ENCODE results near the gene PTPRK.

Gene PTPRK

GRCh38 chr6:128172081-128172480, 348.3 kb downstream of the PTPRK start:
- DNase-seq, result no peak

GRCh38 chr6:128171182-128171581, 349.2 kb downstream of the PTPRK start:
- no peak for DNase-seq

- DNase-seq, result no peak
Observed at GRCh38 chr6:128168244-128168643, 352.2 kb downstream of the PTPRK start.

GRCh38 chr6:128167552-128167951, 352.8 kb downstream of the PTPRK start:
- no peak for DNase-seq

GRCh38 chr6:128164254-128164653, 356.1 kb downstream of the PTPRK start:
- DNase-seq, result no peak

- DNase-seq, result no peak
Observed at GRCh38 chr6:128162423-128162822, 358.0 kb downstream of the PTPRK start.

GRCh38 chr6:128161839-128162238, 358.6 kb downstream of the PTPRK start:
- DNase-seq, result no peak

GRCh38 chr6:128161263-128161662, 359.1 kb downstream of the PTPRK start:
- no peak for DNase-seq

GRCh38 chr6:128158496-128158895, 361.9 kb downstream of the PTPRK start:
- no peak for DNase-seq

GRCh38 chr6:128156321-128157111, 363.9 kb downstream of the PTPRK start:
- DNase-seq, result no peak

- DNase-seq, result no peak
Observed at GRCh38 chr6:128155826-128156225, 364.6 kb downstream of the PTPRK start.

GRCh38 chr6:128152551-128152950, 367.8 kb downstream of the PTPRK start:
- no peak for DNase-seq

- DNase-seq, result no peak
Observed at GRCh38 chr6:128150376-128150775, 370.0 kb downstream of the PTPRK start.

GRCh38 chr6:128149796-128150195, 370.6 kb downstream of the PTPRK start:
- DNase-seq, result no peak

GRCh38 chr6:128144320-128144719, 376.1 kb downstream of the PTPRK start:
- no peak for DNase-seq

GRCh38 chr6:128141932-128142331, 378.5 kb downstream of the PTPRK start:
- no peak for DNase-seq

- DNase-seq, result no peak
Observed at GRCh38 chr6:128139519-128139918, 380.9 kb downstream of the PTPRK start.

GRCh38 chr6:128138694-128139093, 381.7 kb downstream of the PTPRK start:
- no peak for DNase-seq

- DNase-seq, result no peak
Observed at GRCh38 chr6:128135325-128135724, 385.1 kb downstream of the PTPRK start.

- DNase-seq, result no peak
Observed at GRCh38 chr6:128131566-128131965, 388.8 kb downstream of the PTPRK start.

GRCh38 chr6:128131036-128131435, 389.4 kb downstream of the PTPRK start:
- no peak for DNase-seq

- DNase-seq, result no peak
Observed at GRCh38 chr6:128129679-128130078, 390.7 kb downstream of the PTPRK start.

GRCh38 chr6:128127650-128128049, 392.7 kb downstream of the PTPRK start:
- DNase-seq, result no peak

GRCh38 chr6:128124713-128125112, 395.7 kb downstream of the PTPRK start:
- DNase-seq, result no peak

- no peak for DNase-seq
Observed at GRCh38 chr6:128121610-128122009, 398.8 kb downstream of the PTPRK start.

Data from central memory CD4-positive, alpha-beta T cell (primary cell).